Muscle layer of duodenum (tissue), 2 donors: ENCODE measurements around the gene SPATA6L.

Experiments
- H3K27ac ChIP-seq: one replicate; pipeline ENCODE4 v1.7.0; 2013; ENCODE audit warnings: mild to moderate bottlenecking, low read length
- H3K27me3 ChIP-seq: one replicate; pipeline ENCODE4 v1.7.0; 2013; ENCODE audit warnings: low read depth, mild to moderate bottlenecking, control low read depth, low read length
- H3K36me3 ChIP-seq, 2 donors: one replicate each; pipeline ENCODE4 v1.7.0; 2013; ENCODE audit warnings: low read length in 2 of 2, control low read depth in 1 of 2, mild to moderate bottlenecking in 1 of 2; ENCODE audit not compliant: insufficient read depth in 2 of 2, control insufficient read depth in 1 of 2
- H3K4me1 ChIP-seq, 2 donors: one replicate each; pipeline ENCODE4 v1.7.0; 2013; ENCODE audit warnings: low read length in 2 of 2, mild to moderate bottlenecking in 2 of 2, control low read depth in 1 of 2, moderate library complexity in 1 of 2; ENCODE audit not compliant: insufficient read depth in 2 of 2, control insufficient read depth in 1 of 2
- H3K4me3 ChIP-seq, 2 donors: one replicate each; pipeline ENCODE4 v1.7.0; 2013; ENCODE audit warnings: low read length in 2 of 2, low read depth in 1 of 2, mild to moderate bottlenecking in 1 of 2
- H3K9me3 ChIP-seq, 2 donors: one replicate each; pipeline ENCODE4 v1.7.0; 2013; ENCODE audit warnings: low read length in 2 of 2, control low read depth in 1 of 2, mild to moderate bottlenecking in 1 of 2; ENCODE audit not compliant: control insufficient read depth in 1 of 2
- donor health status: healthy.

Gene SPATA6L

GRCh38 chr9:4566806-4567205 lies 99.5 kb downstream of the SPATA6L start:
- H3K9me3 ChIP-seq, result no peaks in the 10 kb centered on the region
- no peak overlapping the region for H3K27ac ChIP-seq
- H3K36me3 ChIP-seq, result no peaks in the 10 kb centered on the region
- H3K4me3 ChIP-seq, result no peak overlapping the region
- no peaks in the 10 kb centered on the region for H3K4me1 ChIP-seq
- no peaks in the 10 kb centered on the region for H3K27me3 ChIP-seq

GRCh38 chr9:4563105-4563504 lies 103.2 kb downstream of the SPATA6L start:
- H3K27me3 ChIP-seq, result no peaks in the 10 kb centered on the region
- no peak overlapping the region for H3K27ac ChIP-seq
- H3K4me3 ChIP-seq, result no peak overlapping the region
- H3K36me3 ChIP-seq, result no peaks in the 10 kb centered on the region
- H3K9me3 ChIP-seq, result no peaks in the 10 kb centered on the region
- peaks cover 0 to 5% of the 10 kb centered on the region in 2 donors for H3K4me1 ChIP-seq

- Histone ChIP-seq H3K27me3 (no peaks in the 10 kb centered on the region), H3K4me3 (no peak overlapping the region), H3K36me3 (no peaks in the 10 kb centered on the region), H3K27ac (no peak overlapping the region), H3K4me1 (peaks cover 0 to 7% of the 10 kb centered on the region in 2 donors), H3K9me3 (no peaks in the 10 kb centered on the region)
Measured at GRCh38 chr9:4559261-4560182, 106.8 kb downstream of the SPATA6L start.

- no peaks in the 10 kb centered on the region for H3K9me3 ChIP-seq
- no peaks in the 10 kb centered on the region for H3K27me3 ChIP-seq
- H3K27ac ChIP-seq, result no peak overlapping the region
Measured at GRCh38 chr9:4558371-4558998, 107.8 kb downstream of the SPATA6L start.

DNA sequence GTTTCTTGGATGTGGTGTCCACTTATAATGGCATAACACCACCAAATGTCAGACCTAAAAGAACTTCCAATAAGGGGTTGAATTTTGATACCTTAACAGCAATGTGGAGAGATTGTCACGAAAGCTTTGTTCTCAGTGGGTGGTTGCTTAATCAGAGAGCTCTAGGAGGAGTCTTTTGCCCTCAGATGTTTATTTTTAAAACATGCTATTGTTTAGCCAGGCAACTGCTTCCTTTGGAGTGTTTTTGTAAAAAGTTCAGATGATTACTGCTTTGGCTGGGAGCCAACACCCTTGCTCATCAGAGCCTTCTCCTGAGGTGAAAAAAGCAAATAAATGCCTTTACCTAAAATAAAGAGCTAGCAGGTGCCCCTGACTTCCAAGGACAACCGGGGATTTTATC lies 111.0 kb downstream of the SPATA6L start:
- no peak overlapping the region for H3K27ac ChIP-seq
- H3K27me3 ChIP-seq, result no peaks in the 10 kb centered on the region
- peaks cover 0 to 22% of the 10 kb centered on the region in 2 donors for H3K4me1 ChIP-seq
- H3K36me3 ChIP-seq, result no peaks in the 10 kb centered on the region
- H3K4me3 ChIP-seq, result no peak overlapping the region
- no peaks in the 10 kb centered on the region for H3K9me3 ChIP-seq

More at GRCh38 chr9:4558371-4558998, 107.8 kb downstream of the SPATA6L start:
- Histone ChIP-seq H3K4me1 (peaks cover 0 to 7% of the 10 kb centered on the region in 2 donors), H3K4me3 (no peak overlapping the region), H3K36me3 (no peaks in the 10 kb centered on the region)

GRCh38 chr9:4553951-4554381 lies 112.3 kb downstream of the SPATA6L start:
- Histone ChIP-seq H3K4me3 (no peak overlapping the region), H3K36me3 (no peaks in the 10 kb centered on the region), H3K27ac (no peak overlapping the region), H3K4me1 (peaks cover 0 to 22% of the 10 kb centered on the region in 2 donors), H3K9me3 (no peaks in the 10 kb centered on the region), H3K27me3 (no peaks in the 10 kb centered on the region)

GRCh38 chr9:4550777-4551484 lies 115.3 kb downstream of the SPATA6L start:
- Histone ChIP-seq H3K9me3 (no peaks in the 10 kb centered on the region), H3K27ac (no peak overlapping the region), H3K4me1 (peaks cover 0 to 23% of the 10 kb centered on the region in 2 donors), H3K4me3 (no peak overlapping the region), H3K27me3 (no peaks in the 10 kb centered on the region), H3K36me3 (no peaks in the 10 kb centered on the region)

DNA sequence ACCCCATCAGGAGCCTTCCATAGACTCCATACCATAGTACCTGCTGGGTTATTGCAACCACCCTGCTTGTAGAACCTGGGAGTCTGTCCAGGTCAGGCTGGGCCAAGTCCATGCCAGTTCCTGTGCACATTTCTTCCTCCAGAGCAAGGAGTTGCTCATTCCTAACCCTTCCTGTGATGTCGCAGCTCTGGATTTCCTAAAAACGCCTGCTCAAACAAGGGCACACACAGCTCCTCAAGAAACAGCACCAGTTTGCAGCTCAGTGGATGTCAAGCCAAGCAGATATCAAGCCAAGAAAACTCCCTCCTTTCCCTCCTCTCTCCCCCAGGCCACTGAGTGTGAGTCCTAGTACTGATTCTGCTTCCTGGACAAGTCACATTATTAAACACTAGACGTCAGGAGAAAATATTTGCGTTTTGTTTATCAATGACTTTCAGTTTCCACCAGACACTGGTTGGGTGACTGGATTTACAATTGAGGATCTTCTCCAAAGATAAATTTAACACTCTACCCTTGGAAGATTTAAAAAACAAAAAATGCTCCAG lies 116.5 kb downstream of the SPATA6L start:
- Histone ChIP-seq H3K36me3 (no peaks in the 10 kb centered on the region), H3K27ac (no peak overlapping the region), H3K9me3 (no peaks in the 10 kb centered on the region), H3K4me3 (no peak overlapping the region), H3K27me3 (no peaks in the 10 kb centered on the region), H3K4me1 (peaks cover 0 to 23% of the 10 kb centered on the region in 2 donors)

- Histone ChIP-seq H3K27me3 (no peaks in the 10 kb centered on the region), H3K9me3 (no peaks in the 10 kb centered on the region), H3K4me3 (no peak overlapping the region), H3K36me3 (no peaks in the 10 kb centered on the region), H3K4me1 (peaks cover 0 to 23% of the 10 kb centered on the region in 2 donors), H3K27ac (no peak overlapping the region)
Measured at GRCh38 chr9:4548811-4549725, 117.2 kb downstream of the SPATA6L start.
